ENCODE measurements around the gene CELF4. TPM values are rescaled to one million over a fixed set of nuclear protein-coding genes. Genes with fewer than 3 reads are reported as not detected.

The CELF4 gene
- total and polyA plus RNA-seq, 2 experiments from 2014 or later = 1.6 to 2.1 TPM

GRCh38 chr18:37299471-37300304 is 265.9 kb downstream of the CELF4 start:
- H3K9me3 ChIP-seq (ENCODE audit: low read depth) = no peaks in the 10 kb centered on the region
- H3K36me3 ChIP-seq = no peaks in the 10 kb centered on the region
- TF ChIP-seq CTCF (IDR thresholded peaks at IDR 0.05; ENCODE audit: low read depth, low read length) = no peak
- no peak overlapping the region for H3K27ac ChIP-seq
- peak; percentile 48 to 99 for DNase-seq (ENCODE audit: low read depth in 1 of 2, low spot score in 1 of 2)
- H3K4me3 ChIP-seq = no peak overlapping the region
- no peaks in the 10 kb centered on the region for H3K4me1 ChIP-seq (ENCODE audit: low read depth)
- no peaks in the 10 kb centered on the region for H3K27me3 ChIP-seq

GRCh38 chr18:37298816-37299215 is 266.8 kb downstream of the CELF4 start:
- Histone ChIP-seq H3K36me3 (no peaks in the 10 kb centered on the region), H3K4me1 (ENCODE audit: low read depth) (no peaks in the 10 kb centered on the region), H3K27me3 (no peaks in the 10 kb centered on the region), H3K9me3 (ENCODE audit: low read depth) (no peaks in the 10 kb centered on the region), H3K27ac (no peak overlapping the region), H3K4me3 (no peak overlapping the region)
- no peak for DNase-seq (ENCODE audit: low read depth in 1 of 2, low spot score in 1 of 2)
- TF ChIP-seq CTCF (IDR thresholded peaks at IDR 0.05; ENCODE audit: low read depth, low read length) = no peak

- DNase-seq (ENCODE audit: low read depth in 1 of 2, low spot score in 1 of 2) = no peak
- no peak overlapping the region for H3K27ac ChIP-seq
- H3K36me3 ChIP-seq = no peaks in the 10 kb centered on the region
- no peaks in the 10 kb centered on the region for H3K27me3 ChIP-seq
- H3K9me3 ChIP-seq (ENCODE audit: low read depth) = no peaks in the 10 kb centered on the region
- no peaks in the 10 kb centered on the region for H3K4me1 ChIP-seq (ENCODE audit: low read depth)
- H3K4me3 ChIP-seq = no peak overlapping the region
- no peak for TF ChIP-seq CTCF (IDR thresholded peaks at IDR 0.05; ENCODE audit: low read depth, low read length)
Measured at GRCh38 chr18:37297106-37297505, 268.5 kb downstream of the CELF4 start.

- H3K4me3 ChIP-seq = no peak overlapping the region
- H3K27me3 ChIP-seq = no peaks in the 10 kb centered on the region
- no peaks in the 10 kb centered on the region for H3K36me3 ChIP-seq
- no peaks in the 10 kb centered on the region for H3K9me3 ChIP-seq (ENCODE audit: low read depth)
- DNase-seq (ENCODE audit: low read depth in 1 of 2, low spot score in 1 of 2) = peak; percentile 42 to 52
- peak; percentile 67 for TF ChIP-seq CTCF (IDR thresholded peaks at IDR 0.05; ENCODE audit: low read depth, low read length)
- no peaks in the 10 kb centered on the region for H3K4me1 ChIP-seq (ENCODE audit: low read depth)
- no peak overlapping the region for H3K27ac ChIP-seq
Measured at GRCh38 chr18:37294951-37295350, 270.6 kb downstream of the CELF4 start.

- Histone ChIP-seq H3K4me1 (ENCODE audit: low read depth) (no peaks in the 10 kb centered on the region), H3K27ac (no peak overlapping the region), H3K27me3 (no peaks in the 10 kb centered on the region), H3K9me3 (ENCODE audit: low read depth) (no peaks in the 10 kb centered on the region), H3K4me3 (no peak overlapping the region), H3K36me3 (no peaks in the 10 kb centered on the region)
- no peak for DNase-seq (ENCODE audit: low read depth in 1 of 2, low spot score in 1 of 2)
- no peak for TF ChIP-seq CTCF (IDR thresholded peaks at IDR 0.05; ENCODE audit: low read depth, low read length)
Measured at GRCh38 chr18:37293359-37293758, 272.2 kb downstream of the CELF4 start.
